Measurements from ENCODE around the gene CDK18. TPM values are rescaled to one million over a fixed set of nuclear protein-coding genes. Genes with fewer than 3 reads are reported as not detected.

The CDK18 gene
- total and polyA plus RNA-seq, 9 of the 15 experiments (the other 6 are each of a cell fraction or from before 2014, with no cell fraction given) = 0.05 to 0.69 (median 0.17) TPM; not detected in 2

GRCh38 chr1:205528887-205529825, 24.7 kb downstream of the CDK18 start (continued):
- TF ChIP-seq XRCC4 (IDR thresholded peaks at IDR 0.05; ENCODE audit: extremely low read depth, insufficient read depth, insufficient read length) (no peak), ARID2 (IDR thresholded peaks at IDR 0.05) (peak; percentile 73), ZFP91 (CRISPR knock-in tag; IDR thresholded peaks at IDR 0.05) (0 out of 2 replicates have a peak, but pooled peaks have one; percentile 13), FIP1L1 (IDR thresholded peaks at IDR 0.05; ENCODE audit: low read depth, low read length, poor library complexity, severe bottlenecking) (peak; percentile 58), NR1H2 (CRISPR knock-in tag; IDR thresholded peaks at IDR 0.05) (no peak), YY1 (IDR thresholded peaks at IDR 0.05; ENCODE audit: borderline replicate concordance in 1 of 3, control insufficient read depth in 1 of 3, extremely low read depth in 1 of 3, insufficient read depth in 3 of 3, insufficient read length in 1 of 3, insufficient replicate concordance in 2 of 3, low read depth in 1 of 3, low read length in 2 of 3) (peak in 2 of 3 experiments; percentile 80 to 88), SMC3 (conservative IDR thresholded peaks at IDR 0.05; ENCODE audit: insufficient read depth, low read depth, low read length) (peak; percentile 95), GABPB1 (CRISPR knock-in tag; IDR thresholded peaks at IDR 0.05) (peak; percentile 44; the same call in 1 of the 2 replicates), RBFOX2 (IDR thresholded peaks at IDR 0.05; ENCODE audit: low read depth, low read length) (peak; percentile 29; the same call in 1 of the 2 replicates), LCOR (CRISPR knock-in tag; IDR thresholded peaks at IDR 0.05) (0 out of 2 replicates have a peak, but pooled peaks have one; percentile 49), TOE1 (IDR thresholded peaks at IDR 0.05; ENCODE audit: borderline replicate concordance) (peak; percentile 55; the same call in 1 of the 2 replicates), TOE1 (CRISPR knock-in tag; IDR thresholded peaks at IDR 0.05; ENCODE audit: borderline replicate concordance, low read depth) (no peak), ZNF324 (CRISPR knock-in tag; IDR thresholded peaks at IDR 0.05) (no peak), EGR1 (conservative IDR thresholded peaks at IDR 0.05) (no peak), BCOR (IDR thresholded peaks at IDR 0.05) (0 out of 2 replicates have a peak, but pooled peaks have one; percentile 24), CREB3L1 (IDR thresholded peaks at IDR 0.05; ENCODE audit: borderline replicate concordance, low read depth) (no peak), CC2D1A (IDR thresholded peaks at IDR 0.05) (peak; percentile 71), ZNF175 (CRISPR knock-in tag; IDR thresholded peaks at IDR 0.05; ENCODE audit: low read depth) (no peak), MEF2A (IDR thresholded peaks at IDR 0.05; ENCODE audit: control insufficient read depth, low read depth, low read length) (no peak), HMGN3 (IDR thresholded peaks at IDR 0.05; ENCODE audit: borderline replicate concordance, extremely low read depth, insufficient read length, low read depth, low read length) (peak; percentile 62)
- TF ChIP-seq, protein P1, sequence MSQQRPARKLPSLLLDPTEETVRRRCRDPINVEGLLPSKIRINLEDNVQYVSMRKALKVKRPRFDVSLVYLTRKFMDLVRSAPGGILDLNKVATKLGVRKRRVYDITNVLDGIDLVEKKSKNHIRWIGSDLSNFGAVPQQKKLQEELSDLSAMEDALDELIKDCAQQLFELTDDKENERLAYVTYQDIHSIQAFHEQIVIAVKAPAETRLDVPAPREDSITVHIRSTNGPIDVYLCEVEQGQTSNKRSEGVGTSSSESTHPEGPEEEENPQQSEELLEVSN (IDR thresholded peaks at IDR 0.05; ENCODE audit: borderline replicate concordance in 1 of 2, extremely low read depth in 1 of 2, insufficient read depth in 1 of 2, insufficient read length in 1 of 2, low read depth in 1 of 2, low read length in 1 of 2, poor library complexity in 1 of 2, severe bottlenecking in 1 of 2) = peak in 1 of 2 experiments; percentile 48
